ENCODE data around the gene SHMT2. TPM values are rescaled to one million over a fixed set of nuclear protein-coding genes. Genes with fewer than 3 reads are reported as not detected.

SHMT2 gene
- total and polyA plus RNA-seq, 9 of the 15 experiments (the other 6 are each of a cell fraction or from before 2014, with no cell fraction given): 46.1 to 319 (median 115) TPM

- intact Hi-C loops (cut with micrococcal nuclease): no loop called here
- Histone ChIP-seq H3K79me2 (ENCODE audit: control insufficient read depth, insufficient read depth, low read length) (no peaks in the 10 kb centered on the region), H3K36me3 (ENCODE audit: control insufficient read depth, insufficient read depth, low read length) (no peaks in the 10 kb centered on the region), H3K4me3 (no peak overlapping the region), H2AFZ (ENCODE audit: low read depth, low read length) (no peak overlapping the region), H3K4me2 (ENCODE audit: insufficient read depth, low read length) (no peak overlapping the region), H4K20me1 (replicated peaks; ENCODE audit: control insufficient read depth, insufficient read depth, low read length) (peaks cover 22% of the 10 kb centered on the region), H3K9me1 (ENCODE audit: control insufficient read depth, insufficient read depth, low read length) (peaks cover 3% of the 10 kb centered on the region), H3K9ac (ENCODE audit: insufficient read depth in 1 of 2, low read depth in 2 of 2, low read length in 2 of 2) (0 out of 4 replicates have a peak overlapping the region, but pooled peaks of 1 of the 2 experiments have one; percentile 21), H3K27ac (ENCODE audit: extremely low read depth, low read depth, low read length) (no peak overlapping the region), H3K9me3 (replicated peaks; ENCODE audit: control insufficient read depth, insufficient read depth, low read depth, low read length) (no peaks in the 10 kb centered on the region), H3K4me1 (replicated peaks in 1 of 2; ENCODE audit: control insufficient read depth in 2 of 2, insufficient read depth in 2 of 2, low read length in 2 of 2) (peaks cover 0 to 58% of the 10 kb centered on the region in 2 experiments; a peak in 3 of 5 replicates), H3K27me3 (ENCODE audit: control insufficient read depth in 2 of 2, insufficient read depth in 2 of 2, low read length in 2 of 2) (peaks cover 44 to 86% of the 10 kb centered on the region in 2 experiments)
- DNase-seq (ENCODE audit: extremely low read depth in 1 of 4, low spot score in 3 of 4): no peak
- no peak for FAIRE-seq
- in situ Hi-C loops (cut with MboI): no loop called here
- CTCF ChIA-PET (ENCODE audit: low intra/inter-chr PET ratio): no interaction called here
- POLR2A ChIA-PET: interaction anchor here (0.5 to 2.4 kb wide), 2 partner anchors 16 to 28 kb away, joined by 3 to 6 read pairs; no protein-coding TSS in a partner anchor
- ATAC-seq: no peak; the same call in 2 of the 3 replicates
- no peak for TF ChIP-seq ARID3A (IDR thresholded peaks at IDR 0.05; ENCODE audit: borderline replicate concordance, low read depth, low read length)
- TF ChIP-seq ZNF764 (CRISPR knock-in tag; IDR thresholded peaks at IDR 0.05; ENCODE audit: low read depth): no peak
- TF ChIP-seq TFAM (CRISPR knock-in tag; conservative IDR thresholded peaks at IDR 0.05): no peak
- no peak for TF ChIP-seq MAX (CRISPR knock-in tag; IDR thresholded peaks at IDR 0.05)
- TF ChIP-seq ZNF253 (CRISPR knock-in tag; conservative IDR thresholded peaks at IDR 0.05): no peak
- no peak for TF ChIP-seq ZNF655 (CRISPR knock-in tag; IDR thresholded peaks at IDR 0.05)
- no peak for TF ChIP-seq TCF7 (IDR thresholded peaks at IDR 0.05; ENCODE audit: borderline replicate concordance)
- no peak for TF ChIP-seq NCOA6 (IDR thresholded peaks at IDR 0.05)
- 33% methylated on average over 17 of the region's 23 CpGs for WGBS (ENCODE audit: insufficient coverage, low coverage, missing lambda C conversion rate)
- no TSS peak for BruUV-seq (replicated peaks)
Observed at GRCh38 chr12:57190821-57191220, 38.7 kb upstream of the SHMT2 start.

All from K562 (cell line).